Activated T-cell treated with anti-CD3 and anti-CD28 coated beads, Interleukin-2, amount 50 U/mL, for 4 hours (primary cell): ENCODE data around the gene STAM2. TPM values are rescaled to one million over a fixed set of nuclear protein-coding genes. Genes with fewer than 3 reads are reported as not detected.
"Not testable (repeated sequence)": the region's sequence is repeated elsewhere in the genome, so short reads cannot be mapped to it uniquely, and the experiment has no call there.

Source experiments
- ATAC-seq, 2 donors: fragments of 200-7000 bp; cut with Tn5 transposase; one replicate each; pipeline ENCODE4 v1.10.0; 2021
- DNase-seq: peaks from one replicate; pipeline ENCODE4 v3.0.0-alpha.2; 2020
- H3K27me3 Mint-ChIP-seq: one replicate; pipeline ENCODE4 v1.8.0; 2021; ENCODE audit warnings: low read depth, mixed read lengths
- H3K36me3 Mint-ChIP-seq: one replicate; pipeline ENCODE4 v1.8.0; 2022; ENCODE audit warnings: mixed read lengths; ENCODE audit not compliant: insufficient read depth
- H3K4me1 Mint-ChIP-seq: one replicate; pipeline ENCODE4 v1.8.0; 2021; ENCODE audit warnings: low read depth, mixed read lengths
- H3K4me3 Mint-ChIP-seq: one replicate; pipeline ENCODE4 v1.8.0; 2021; ENCODE audit warnings: mild to moderate bottlenecking, moderate library complexity, mixed read lengths
- H3K9me3 Mint-ChIP-seq: one replicate; pipeline ENCODE4 v1.8.0; 2021; ENCODE audit warnings: mixed read lengths
- total RNA-seq, 3 donors: library from RNA; stranded (reverse); gene quantifications; one replicate each; pipeline ENCODE4 v1.2.1, GENCODE V29; 2021

The STAM2 gene
- total RNA-seq, 3 donors from 2014 or later, result 23.0 to 23.7 (median 23.1) TPM

GRCh38 chr2:152186262-152186661, 10.7 kb upstream of the STAM2 start:
- ATAC-seq (no peak), DNase-seq (no peak)
- Mint-ChIP-seq H3K4me3 (no peak overlapping the region), H3K4me1 (peaks cover 9% of the 10 kb centered on the region), H3K9me3 (no peaks in the 10 kb centered on the region), H3K36me3 (no peaks in the 10 kb centered on the region), H3K27me3 (peaks cover 24% of the 10 kb centered on the region)

GRCh38 chr2:152183401-152184073, 8.0 kb upstream of the STAM2 start:
- peaks cover 9% of the 10 kb centered on the region for H3K4me1 Mint-ChIP-seq
- H3K27me3 Mint-ChIP-seq, result peaks cover 22% of the 10 kb centered on the region
- no peak for DNase-seq
- no peaks in the 10 kb centered on the region for H3K9me3 Mint-ChIP-seq
- no peak overlapping the region for H3K4me3 Mint-ChIP-seq
- no peak for ATAC-seq
- no peaks in the 10 kb centered on the region for H3K36me3 Mint-ChIP-seq

GRCh38 chr2:152177667-152178066, 2.1 kb upstream of the STAM2 start:
- not testable (repeated sequence) for H3K36me3 Mint-ChIP-seq, DNase-seq, H3K27me3 Mint-ChIP-seq, ATAC-seq, H3K9me3 Mint-ChIP-seq, H3K4me3 Mint-ChIP-seq
- H3K4me1 Mint-ChIP-seq, result peaks cover 23% of the 10 kb centered on the region

- Mint-ChIP-seq H3K36me3 (peaks cover 2% of the 10 kb centered on the region), H3K4me3 (peak overlapping the region; percentile 99), H3K9me3 (no peaks in the 10 kb centered on the region), H3K4me1 (peaks cover 36% of the 10 kb centered on the region), H3K27me3 (peaks cover 5% of the 10 kb centered on the region)
- DNase-seq (no peak), ATAC-seq (peak; percentile 19 to 38)
These were observed 651 bp upstream of the STAM2 start for GRCh38 chr2:152176113-152176714.

- no peaks in the 10 kb centered on the region for H3K9me3 Mint-ChIP-seq
- peak overlapping the region; percentile 99 for H3K4me3 Mint-ChIP-seq
- peaks cover 36% of the 10 kb centered on the region for H3K4me1 Mint-ChIP-seq
- peaks cover 2% of the 10 kb centered on the region for H3K36me3 Mint-ChIP-seq
- no peak for DNase-seq
- H3K27me3 Mint-ChIP-seq, result no peaks in the 10 kb centered on the region
- peak; percentile 9 to 14 for ATAC-seq
These were observed 573 bp downstream of the STAM2 start for GRCh38 chr2:152175012-152175367.

- no peak for ATAC-seq
- no peak for DNase-seq
- no peaks in the 10 kb centered on the region for H3K9me3 Mint-ChIP-seq
These were observed 989 bp downstream of the STAM2 start for GRCh38 chr2:152174574-152174973.

GRCh38 chr2:152173831-152174230, 1.7 kb downstream of the STAM2 start:
- peak overlapping the region; percentile 99 for H3K4me3 Mint-ChIP-seq
- no peak for DNase-seq
- no peaks in the 10 kb centered on the region for H3K27me3 Mint-ChIP-seq
- ATAC-seq, result no peak
- H3K36me3 Mint-ChIP-seq, result peaks cover 4% of the 10 kb centered on the region
- peaks cover 45% of the 10 kb centered on the region for H3K4me1 Mint-ChIP-seq
- no peaks in the 10 kb centered on the region for H3K9me3 Mint-ChIP-seq

More at GRCh38 chr2:152174574-152174973, 989 bp downstream of the STAM2 start:
- Mint-ChIP-seq H3K36me3 (peaks cover 2% of the 10 kb centered on the region), H3K4me3 (peak overlapping the region; percentile 99), H3K27me3 (no peaks in the 10 kb centered on the region), H3K4me1 (peaks cover 39% of the 10 kb centered on the region)

- not testable (repeated sequence) for ATAC-seq, DNase-seq, H3K4me3 Mint-ChIP-seq, H3K27me3 Mint-ChIP-seq, H3K9me3 Mint-ChIP-seq, H3K36me3 Mint-ChIP-seq
- peaks cover 51% of the 10 kb centered on the region for H3K4me1 Mint-ChIP-seq
These were observed 3.3 kb downstream of the STAM2 start for GRCh38 chr2:152172201-152172785.

- Mint-ChIP-seq H3K27me3 (no peaks in the 10 kb centered on the region), H3K4me3 (no peak overlapping the region), H3K36me3 (peaks cover 4% of the 10 kb centered on the region), H3K9me3 (no peaks in the 10 kb centered on the region), H3K4me1 (peaks cover 55% of the 10 kb centered on the region)
- ATAC-seq, result no peak
- DNase-seq, result no peak
These were observed 3.8 kb downstream of the STAM2 start for GRCh38 chr2:152171718-152172117.

GRCh38 chr2:152169158-152169557, 6.4 kb downstream of the STAM2 start:
- ATAC-seq, H3K4me3 Mint-ChIP-seq, DNase-seq, H3K9me3 Mint-ChIP-seq, H3K36me3 Mint-ChIP-seq, H3K27me3 Mint-ChIP-seq: not testable (repeated sequence)
- peaks cover 57% of the 10 kb centered on the region for H3K4me1 Mint-ChIP-seq

GRCh38 chr2:152167470-152167869, 8.1 kb downstream of the STAM2 start:
- peaks cover 52% of the 10 kb centered on the region for H3K4me1 Mint-ChIP-seq
- not testable (repeated sequence) for H3K9me3 Mint-ChIP-seq, H3K4me3 Mint-ChIP-seq, H3K36me3 Mint-ChIP-seq, ATAC-seq, H3K27me3 Mint-ChIP-seq, DNase-seq

- peaks cover 48% of the 10 kb centered on the region for H3K4me1 Mint-ChIP-seq
- no peaks in the 10 kb centered on the region for H3K27me3 Mint-ChIP-seq
- DNase-seq, result no peak
- no peaks in the 10 kb centered on the region for H3K9me3 Mint-ChIP-seq
- H3K36me3 Mint-ChIP-seq, result peaks cover 2% of the 10 kb centered on the region
- peak overlapping the region; percentile 2 for H3K4me3 Mint-ChIP-seq
- ATAC-seq, result peak in 1 of 2 donors; percentile 28
These were observed 8.5 kb downstream of the STAM2 start for GRCh38 chr2:152167065-152167464.

- peaks cover 44% of the 10 kb centered on the region for H3K4me1 Mint-ChIP-seq
These were observed 8.9 kb downstream of the STAM2 start for GRCh38 chr2:152166633-152167032.

GRCh38 chr2:152165780-152166179, 9.8 kb downstream of the STAM2 start:
- H3K27me3 Mint-ChIP-seq, result no peaks in the 10 kb centered on the region
- peaks cover 5% of the 10 kb centered on the region for H3K36me3 Mint-ChIP-seq
- ATAC-seq, result no peak
- no peak for DNase-seq
- H3K4me3 Mint-ChIP-seq, result no peak overlapping the region
- H3K4me1 Mint-ChIP-seq, result peaks cover 43% of the 10 kb centered on the region
- no peaks in the 10 kb centered on the region for H3K9me3 Mint-ChIP-seq

More at GRCh38 chr2:152166633-152167032, 8.9 kb downstream of the STAM2 start:
- H3K4me3 Mint-ChIP-seq, result no peak overlapping the region
- DNase-seq (no peak), ATAC-seq (peak; percentile 69 to 77)
- H3K9me3 Mint-ChIP-seq, result no peaks in the 10 kb centered on the region
- peaks cover 2% of the 10 kb centered on the region for H3K36me3 Mint-ChIP-seq
- no peaks in the 10 kb centered on the region for H3K27me3 Mint-ChIP-seq

- no peaks in the 10 kb centered on the region for H3K27me3 Mint-ChIP-seq
- no peak overlapping the region for H3K4me3 Mint-ChIP-seq
- no peaks in the 10 kb centered on the region for H3K9me3 Mint-ChIP-seq
- H3K36me3 Mint-ChIP-seq, result peaks cover 5% of the 10 kb centered on the region
- no peak for DNase-seq
- H3K4me1 Mint-ChIP-seq, result peaks cover 43% of the 10 kb centered on the region
- ATAC-seq, result no peak
These were observed 10.3 kb downstream of the STAM2 start for GRCh38 chr2:152165306-152165705.
